Endothelial cell of umbilical vein (primary cell): Measurements from ENCODE around the gene SCRN1. TPM values are rescaled to one million over a fixed set of nuclear protein-coding genes. Genes with fewer than 3 reads are reported as not detected.
A peak's percentile ranks its signal among the peaks of the same experiment; 100 is the strongest.

Source experiments
- BruUV-seq: library from RNA; stranded (reverse); fragments of 400-500 nt; replicated peaks from 2 replicates; lab custom pipeline; 2021; lab: Mats Ljungman, UMichigan
- CTCF ChIA-PET: fragments of 300-600, 350-600 bp; sonication (Branson Sonifier 250); formaldehyde crosslinking; loops from one replicate; lab custom pipeline; 2021; ENCODE audit warnings: antibody characterized with exemption, inconsistent platforms; lab: Charles Lee
- POLR2A ChIA-PET: fragments of 300-600, 350-600 bp; sonication (Branson Sonifier 250); formaldehyde crosslinking; loops from one replicate; lab custom pipeline; 2021; ENCODE audit warnings: antibody characterized with exemption, inconsistent platforms; lab: Charles Lee
- DNase-seq: peaks from one replicate; pipeline ENCODE4 v3.0.0-alpha.2; 2011; ENCODE audit warnings: low read depth, low spot score
- FAIRE-seq: peaks from 2 replicates; lab custom pipeline; 2011; peaks lifted over from hg19 to GRCh38; lab: Jason Lieb, UNC
- H2AFZ ChIP-seq: 2 replicates; pipeline ENCODE4 v1.6.0; 2012; ENCODE audit warnings: low read depth, low read length, control low read depth, inconsistent platforms
- H3K27ac ChIP-seq: 2 replicates; pipeline ENCODE4 v1.5.1; 2011; ENCODE audit warnings: low read depth, mild to moderate bottlenecking, control low read depth, low read length, moderate library complexity; ENCODE audit not compliant: insufficient read depth
- H3K27me3 ChIP-seq, 2 experiments: 2 replicates each; pipeline versions ENCODE4 v1.6.0 to v1.6.1; 2011; ENCODE audit warnings: low read length in 2 of 2, mixed read lengths in 1 of 2; ENCODE audit not compliant: control insufficient read depth in 2 of 2, insufficient read depth in 2 of 2
- H3K36me3 ChIP-seq, 2 experiments: 2 replicates in 1 of 2; 3 replicates in 1 of 2; pipeline ENCODE4 v1.5.1; 2011; ENCODE audit warnings: low read length in 2 of 2, mild to moderate bottlenecking in 1 of 2, moderate library complexity in 1 of 2; ENCODE audit not compliant: control insufficient read depth in 2 of 2, insufficient read depth in 2 of 2; ENCODE audit errors: extremely low read depth in 1 of 2
- H3K4me1 ChIP-seq: 3 replicates; pipeline ENCODE4 v1.5.1; 2011; ENCODE audit warnings: mild to moderate bottlenecking, low read length; ENCODE audit not compliant: control insufficient read depth, insufficient read depth; ENCODE audit errors: extremely low read depth
- H3K4me2 ChIP-seq: 2 replicates; pipeline ENCODE4 v1.6.1; 2011; ENCODE audit warnings: low read length, control low read depth, mixed read lengths; ENCODE audit not compliant: insufficient read depth
- H3K4me3 ChIP-seq, 3 experiments: fragments of 200-600 bp in 1 of 3; sonication (generic), shearing (Covaris generic) in 1 of 3; replicated peaks in 1 of 3; 2 replicates each; pipeline ENCODE4 v1.5.1; 2011 to 2016; ENCODE audit warnings: control low read depth in 3 of 3, low read length in 3 of 3, mild to moderate bottlenecking in 2 of 3, inconsistent platforms in 1 of 3, low read depth in 1 of 3, moderate library complexity in 1 of 3; ENCODE audit not compliant: insufficient read depth in 1 of 3
- H3K79me2 ChIP-seq: 2 replicates; pipeline ENCODE4 v1.6.0; 2012; ENCODE audit warnings: low read length, inconsistent platforms; ENCODE audit not compliant: control insufficient read depth, insufficient read depth
- H3K9ac ChIP-seq: replicated peaks from 2 replicates; pipeline ENCODE3; 2011; ENCODE audit warnings: low read length, control low read depth; ENCODE audit not compliant: insufficient read depth; ENCODE audit errors: extremely low read depth
- H3K9me1 ChIP-seq: replicated peaks from 3 replicates; pipeline ENCODE4 v1.6.0; 2011; ENCODE audit warnings: mild to moderate bottlenecking, low read length; ENCODE audit not compliant: control insufficient read depth, insufficient read depth; ENCODE audit errors: extremely low read depth
- H3K9me3 ChIP-seq: replicated peaks from 2 replicates; pipeline ENCODE4 v1.5.1; 2012; ENCODE audit warnings: low read length, inconsistent platforms; ENCODE audit not compliant: control insufficient read depth, insufficient read depth
- H4K20me1 ChIP-seq: replicated peaks from 2 replicates; pipeline ENCODE3; 2011; ENCODE audit warnings: mild to moderate bottlenecking, low read length; ENCODE audit not compliant: control insufficient read depth, insufficient read depth; ENCODE audit errors: extremely low read depth
- CTCF ChIP-seq, 2 donors: IDR thresholded peaks; 1 replicate in 1 of 2; 2 replicates in 1 of 2; pipeline ENCODE4 v1.5.1; 2011; ENCODE audit warnings: low read length in 2 of 2, mild to moderate bottlenecking in 2 of 2, moderate library complexity in 2 of 2, control low read depth in 1 of 2, inconsistent platforms in 1 of 2, low read depth in 1 of 2; ENCODE audit not compliant: insufficient read depth in 1 of 2; ENCODE audit errors: extremely low read depth in 1 of 2
- EZH2 ChIP-seq: IDR thresholded peaks from 2 replicates; pipeline ENCODE4 v1.6.1; 2012; ENCODE audit warnings: borderline replicate concordance, low read depth, mild to moderate bottlenecking, moderate library complexity, low read length, inconsistent platforms; ENCODE audit not compliant: severe bottlenecking
- FOS ChIP-seq: IDR thresholded peaks from 2 replicates; pipeline ENCODE4 v1.6.1; 2011; ENCODE audit warnings: mild to moderate bottlenecking, low read length, moderate library complexity, borderline replicate concordance; ENCODE audit not compliant: insufficient read depth
- GATA2 ChIP-seq: IDR thresholded peaks from 2 replicates; pipeline ENCODE4 v1.7.0; 2011; ENCODE audit warnings: low read depth, mild to moderate bottlenecking, moderate library complexity, mixed read lengths, low read length; ENCODE audit not compliant: insufficient read length, insufficient read depth
- JUN ChIP-seq: IDR thresholded peaks from 2 replicates; pipeline ENCODE4 v1.6.1; 2011; ENCODE audit warnings: borderline replicate concordance, low read depth; ENCODE audit not compliant: insufficient read length, insufficient read depth
- MYC ChIP-seq: IDR thresholded peaks from one replicate; pipeline ENCODE4 v1.6.1; 2011; ENCODE audit warnings: mild to moderate bottlenecking, low read depth, low read length
- POLR2A ChIP-seq: IDR thresholded peaks from 2 replicates; pipeline ENCODE4 v1.6.1; 2012; ENCODE audit warnings: low read depth, mild to moderate bottlenecking, control low read depth, low read length
- POLR2AphosphoS5 ChIP-seq: IDR thresholded peaks from 2 replicates; pipeline ENCODE4 v1.6.1; 2012; ENCODE audit warnings: low read depth, mild to moderate bottlenecking, control low read depth, low read length, moderate library complexity; ENCODE audit not compliant: insufficient read depth
- dilution Hi-C: fragments of 300-500 bp; cut with MboI; formaldehyde crosslinking; loops from one replicate; pipeline ENCODE4 v1.15.0; 2019; ENCODE audit warnings: low sequenced_read_pairs; ENCODE audit not compliant: extremely low pct_ligation_motif_present
- intact Hi-C: fragments of 100-400 bp; cut with micrococcal nuclease; formaldehyde crosslinking; loops from one replicate; pipeline ENCODE4 v1.10.0; 2022
- polyA plus RNA-seq, 4 experiments: library from polyadenylated mRNA; depleted of rRNA in 3 of 4; stranded (reverse) in 3 of 4; unstranded in 1 of 4; fragments of >200 nt; gene quantifications; 2 replicates each; pipeline versions ENCODE4 v1.2.1 to v1.2.3, GENCODE V29; 2011 to 2012; ENCODE audit warnings: missing spikeins in 1 of 4
- total RNA-seq: library from RNA; stranded (reverse); gene quantifications from 2 replicates; pipeline ENCODE4 v1.2.3, GENCODE V29; 2021
- TF ChIP-seq, protein P1 (sequence below): IDR thresholded peaks from 2 replicates; pipeline ENCODE4 v1.6.1; 2011; ENCODE audit not compliant: insufficient read depth, insufficient read length

Gene SCRN1
- total and polyA plus RNA-seq, 2 donors (not counting 3 experiments of a cell fraction or from before 2014, with no cell fraction given), result 57.0 to 127 TPM

- Histone ChIP-seq H3K9me1 (no peaks in the 10 kb centered on the region), H3K27ac (no peak overlapping the region), H3K27me3 (no peaks in the 10 kb centered on the region), H3K9me3 (no peaks in the 10 kb centered on the region), H3K4me1 (no peaks in the 10 kb centered on the region), H3K4me3 (no peak overlapping the region), H3K4me2 (no peak overlapping the region), H3K79me2 (no peaks in the 10 kb centered on the region), H2AFZ (no peak overlapping the region), H3K36me3 (peaks cover 3 to 4% of the 10 kb centered on the region in 2 experiments), H4K20me1 (no peaks in the 10 kb centered on the region), H3K9ac (no peak overlapping the region)
- no peak for FAIRE-seq
- CTCF ChIA-PET, result interaction anchor here (1.5 kb wide), 1 partner anchor 168 kb away, joined by 5 read pairs; no protein-coding TSS in a partner anchor
- BruUV-seq, result no TSS peak
- POLR2A ChIA-PET, result no interaction called here
- intact Hi-C loops (no loop called here), dilution Hi-C loops (no loop called here)
- no peak for TF ChIP-seq FOS
- no peak for TF ChIP-seq MYC
- no peak for TF ChIP-seq POLR2A
- no peak for TF ChIP-seq JUN
- TF ChIP-seq POLR2AphosphoS5, result no peak
- TF ChIP-seq EZH2, result no peak
- no peak for TF ChIP-seq GATA2
- TF ChIP-seq CTCF (IDR thresholded peaks at IDR 0.05; ENCODE audit: extremely low read depth in 1 of 2, insufficient read depth in 1 of 2, low read depth in 1 of 2, low read length in 2 of 2), result no peak
- TF ChIP-seq, protein P1, sequence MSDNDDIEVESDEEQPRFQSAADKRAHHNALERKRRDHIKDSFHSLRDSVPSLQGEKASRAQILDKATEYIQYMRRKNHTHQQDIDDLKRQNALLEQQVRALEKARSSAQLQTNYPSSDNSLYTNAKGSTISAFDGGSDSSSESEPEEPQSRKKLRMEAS, result no peak
- DNase-seq, result peak; percentile 19
Observed at GRCh38 chr7:29915481-29916215, 74.0 kb downstream of the SCRN1 start.
